Measurements from ENCODE around the gene GUCA2A. TPM values are rescaled to one million over a fixed set of nuclear protein-coding genes. Genes with fewer than 3 reads are reported as not detected.

The GUCA2A gene
- total and polyA plus RNA-seq, 2 of the 8 experiments (the other 6 are each of a cell fraction or from before 2014, with no cell fraction given): not detected

- Histone ChIP-seq H3K27me3 (replicated peaks in 1 of 4; ENCODE audit: control insufficient read depth in 3 of 4, extremely low read depth in 1 of 4, insufficient read depth in 3 of 4, low read length in 3 of 4) (no peaks in the 10 kb centered on the region), H3K4ac (replicated peaks; ENCODE audit: insufficient read length, low read depth, low read length) (no peak overlapping the region), H4K91ac (replicated peaks; ENCODE audit: insufficient read length, low read length) (no peak overlapping the region), H2BK5ac (ENCODE audit: low read depth, low read length) (no peak overlapping the region), H2BK20ac (ENCODE audit: low read length) (no peak overlapping the region), H3K4me2 (ENCODE audit: insufficient read depth in 1 of 2, low read depth in 2 of 2, low read length in 2 of 2) (no peak overlapping the region), H3K18ac (ENCODE audit: extremely low read depth, low read length) (no peak overlapping the region), H3K56ac (replicated peaks; ENCODE audit: insufficient read length, low read depth, low read length) (no peak overlapping the region), H3K9ac (replicated peaks in 1 of 4; ENCODE audit: extremely low read depth in 1 of 4, low read depth in 3 of 4, low read length in 3 of 4) (no peak overlapping the region), H3K23ac (ENCODE audit: insufficient read length) (no peak overlapping the region), H2BK120ac (replicated peaks; ENCODE audit: low read depth, low read length) (no peak overlapping the region), H4K5ac (ENCODE audit: insufficient read length, low read depth, low read length) (no peak overlapping the region), H3K23me2 (ENCODE audit: low read depth, low read length) (no peaks in the 10 kb centered on the region), H3K4me1 (replicated peaks in 1 of 4; ENCODE audit: control insufficient read depth in 3 of 4, insufficient read depth in 4 of 4, low read length in 3 of 4) (peaks cover 0 to 2% (median 0%) of the 10 kb centered on the region in 4 experiments; a peak in 2 of 7 replicates), H4K20me1 (replicated peaks in 1 of 2; ENCODE audit: control insufficient read depth in 1 of 2, insufficient read depth in 2 of 2, low read length in 2 of 2) (no peaks in the 10 kb centered on the region), H2BK15ac (ENCODE audit: low read length) (no peak overlapping the region), H3K79me1 (ENCODE audit: low read depth, low read length) (no peaks in the 10 kb centered on the region), H3K79me2 (ENCODE audit: control insufficient read depth in 1 of 2, insufficient read depth in 2 of 2, low read length in 2 of 2) (no peaks in the 10 kb centered on the region), H2AK5ac (ENCODE audit: low read depth, low read length) (no peak overlapping the region), H3K36me3 (ENCODE audit: control insufficient read depth in 2 of 4, insufficient read depth in 4 of 4, low read length in 3 of 4) (no peaks in the 10 kb centered on the region), H3K27ac (ENCODE audit: low read depth, low read length) (no peak overlapping the region), H3K4me3 (ENCODE audit: extremely low read depth in 1 of 4, insufficient read depth in 2 of 4, low read depth in 3 of 4, low read length in 4 of 4) (no peak overlapping the region), H4K8ac (ENCODE audit: extremely low read depth, insufficient read depth, low read length) (no peak overlapping the region), H2AFZ (ENCODE audit: low read length) (no peak overlapping the region), H2BK12ac (ENCODE audit: low read depth, low read length) (no peak overlapping the region), H3K14ac (ENCODE audit: insufficient read length) (no peak overlapping the region), H3K9me3 (ENCODE audit: insufficient read depth in 2 of 2, low read depth in 1 of 2, low read length in 1 of 2) (no peaks in the 10 kb centered on the region)
- POLR2A ChIA-PET (ENCODE audit: partially characterized antibody): no interaction called here
- 86% methylated on average over 3 of the region's 3 CpGs; no CpG with 5 or more reads in 1 of the 2 experiments for WGBS, 2 experiments (ENCODE audit: extremely low coverage in 1 of 2, insufficient coverage in 1 of 2, insufficient read length in 1 of 2, insufficient replicate concordance in 2 of 2, low coverage in 1 of 2, low lambda C conversion rate in 2 of 2, missing lambda C conversion rate in 1 of 2)
- TF ChIP-seq, protein P1, sequence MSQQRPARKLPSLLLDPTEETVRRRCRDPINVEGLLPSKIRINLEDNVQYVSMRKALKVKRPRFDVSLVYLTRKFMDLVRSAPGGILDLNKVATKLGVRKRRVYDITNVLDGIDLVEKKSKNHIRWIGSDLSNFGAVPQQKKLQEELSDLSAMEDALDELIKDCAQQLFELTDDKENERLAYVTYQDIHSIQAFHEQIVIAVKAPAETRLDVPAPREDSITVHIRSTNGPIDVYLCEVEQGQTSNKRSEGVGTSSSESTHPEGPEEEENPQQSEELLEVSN (IDR thresholded peaks at IDR 0.05): no peak
- TF ChIP-seq EZH2 (IDR thresholded peaks at IDR 0.05; ENCODE audit: low read depth, low read length, severe bottlenecking) (no peak), HDAC6 (IDR thresholded peaks at IDR 0.05; ENCODE audit: low read depth, low read length) (no peak), NRF1 (IDR thresholded peaks at IDR 0.05; ENCODE audit: low read depth, low read length) (no peak)
- DNase-seq (ENCODE audit: low read depth in 1 of 2, low spot score in 2 of 2) (no peak), FAIRE-seq (no peak)
- CTCF ChIA-PET (ENCODE audit: partially characterized antibody): no interaction called here
These were observed 29.1 kb downstream of the GUCA2A start for GRCh38 chr1:42135426-42135825.

Measured in H1 (cell line).